H1 (cell line): ENCODE results near the gene DNAJB6.

Experiments
- POLR2A ChIP-seq, 2 experiments: IDR thresholded peaks; 1 replicate in 1 of 2; 2 replicates in 1 of 2; pipeline ENCODE4 v1.6.1; 2011; ENCODE audit warnings: low read depth in 2 of 2, low read length in 2 of 2, mild to moderate bottlenecking in 2 of 2; ENCODE audit errors: control extremely low read depth in 1 of 2
- SIX5 ChIP-seq: IDR thresholded peaks from 2 replicates; pipeline ENCODE4 v1.6.1; 2011; ENCODE audit warnings: mild to moderate bottlenecking, low read depth, low read length
- TF ChIP-seq, protein P1 (sequence below), 3 experiments: IDR thresholded peaks; 1 replicate in 2 of 3; 2 replicates in 1 of 3; pipeline versions ENCODE4 v1.5.1 to v1.6.1; 2011; ENCODE audit warnings: low read length in 3 of 3, mild to moderate bottlenecking in 3 of 3, inconsistent platforms in 2 of 3, low read depth in 1 of 3, moderate library complexity in 1 of 3; ENCODE audit not compliant: insufficient read depth in 1 of 3; ENCODE audit errors: control extremely low read depth in 1 of 3

DNA sequence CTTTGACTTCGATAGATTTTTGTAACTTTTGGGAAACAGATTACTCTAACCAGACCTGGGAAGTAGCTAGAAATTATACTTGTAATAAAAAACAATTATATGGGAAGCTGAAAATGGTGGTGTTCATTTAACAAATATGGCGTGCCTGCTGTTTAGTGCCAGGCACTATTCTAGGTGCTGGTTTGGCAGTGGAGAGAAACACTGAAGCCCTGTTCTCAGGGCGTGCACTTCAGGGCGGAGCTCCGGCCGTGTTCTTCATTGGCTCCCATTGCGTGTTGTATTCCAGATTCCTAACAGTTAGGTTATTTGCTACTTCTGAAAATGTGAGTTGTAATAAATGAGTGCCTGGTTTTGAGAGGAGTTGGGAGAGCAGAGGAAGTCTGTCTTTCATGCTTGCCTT is 38.6 kb downstream of the DNAJB6 start:
- TF ChIP-seq, protein P1, sequence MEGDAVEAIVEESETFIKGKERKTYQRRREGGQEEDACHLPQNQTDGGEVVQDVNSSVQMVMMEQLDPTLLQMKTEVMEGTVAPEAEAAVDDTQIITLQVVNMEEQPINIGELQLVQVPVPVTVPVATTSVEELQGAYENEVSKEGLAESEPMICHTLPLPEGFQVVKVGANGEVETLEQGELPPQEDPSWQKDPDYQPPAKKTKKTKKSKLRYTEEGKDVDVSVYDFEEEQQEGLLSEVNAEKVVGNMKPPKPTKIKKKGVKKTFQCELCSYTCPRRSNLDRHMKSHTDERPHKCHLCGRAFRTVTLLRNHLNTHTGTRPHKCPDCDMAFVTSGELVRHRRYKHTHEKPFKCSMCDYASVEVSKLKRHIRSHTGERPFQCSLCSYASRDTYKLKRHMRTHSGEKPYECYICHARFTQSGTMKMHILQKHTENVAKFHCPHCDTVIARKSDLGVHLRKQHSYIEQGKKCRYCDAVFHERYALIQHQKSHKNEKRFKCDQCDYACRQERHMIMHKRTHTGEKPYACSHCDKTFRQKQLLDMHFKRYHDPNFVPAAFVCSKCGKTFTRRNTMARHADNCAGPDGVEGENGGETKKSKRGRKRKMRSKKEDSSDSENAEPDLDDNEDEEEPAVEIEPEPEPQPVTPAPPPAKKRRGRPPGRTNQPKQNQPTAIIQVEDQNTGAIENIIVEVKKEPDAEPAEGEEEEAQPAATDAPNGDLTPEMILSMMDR (IDR thresholded peaks at IDR 0.05; ENCODE audit: control extremely low read depth in 1 of 3, insufficient read depth in 1 of 3, low read depth in 1 of 3, low read length in 3 of 3), result no peak
- TF ChIP-seq POLR2A (IDR thresholded peaks at IDR 0.05; ENCODE audit: control extremely low read depth in 1 of 2, low read depth in 2 of 2, low read length in 2 of 2) (no peak), SIX5 (no peak)
